T-helper 2 cell treated with Interferon-gamma antibody and Interleukin-4, amounts not matched to agents 5 μg/mL and 100 μg/mL, for 36 hours (primary cell): ENCODE results near the gene MIEF1.
"Not testable (repeated sequence)": the region's sequence is repeated elsewhere in the genome, so short reads cannot be mapped to it uniquely, and the experiment has no call there.

ENCODE experiments used
- DNase-seq: peaks from one replicate; pipeline ENCODE4 v3.0.0; 2021; ENCODE audit warnings: low spot score
- H3K27ac Mint-ChIP-seq: one replicate; pipeline ENCODE4 v1.8.0; 2021; ENCODE audit warnings: mild to moderate bottlenecking, mixed read lengths
- H3K27me3 Mint-ChIP-seq: one replicate; pipeline ENCODE4 v1.8.0; 2021; ENCODE audit warnings: low read depth, mixed read lengths
- H3K36me3 Mint-ChIP-seq: one replicate; pipeline ENCODE4 v1.8.0; 2021; ENCODE audit warnings: low read depth, mixed read lengths
- H3K4me1 Mint-ChIP-seq: one replicate; pipeline ENCODE4 v1.8.0; 2021; ENCODE audit warnings: low read depth, mixed read lengths
- H3K4me3 Mint-ChIP-seq: one replicate; pipeline ENCODE4 v1.8.0; 2022; ENCODE audit warnings: mild to moderate bottlenecking, moderate library complexity, mixed read lengths
- H3K9me3 Mint-ChIP-seq: one replicate; pipeline ENCODE4 v1.8.0; 2021; ENCODE audit warnings: mixed read lengths

MIEF1 gene

DNA sequence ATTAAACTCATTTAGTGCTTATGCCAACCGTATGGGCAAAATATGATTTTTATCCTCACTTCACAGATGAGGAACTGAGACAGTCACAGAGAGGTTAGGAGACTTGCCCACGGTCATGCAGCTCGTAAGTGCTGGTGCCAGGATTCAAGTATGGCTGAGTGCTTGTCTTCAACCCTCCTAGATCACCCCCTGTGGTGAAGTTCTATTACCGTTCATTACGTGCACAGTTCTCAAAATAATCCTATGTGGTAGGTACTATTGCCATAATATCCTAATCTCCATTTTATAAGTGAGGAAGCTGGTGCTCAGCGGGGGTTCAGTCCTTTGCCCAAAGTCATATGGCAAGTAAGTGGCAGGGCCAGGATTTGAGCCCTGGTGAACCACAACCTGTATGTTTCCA is 1.5 kb downstream of the MIEF1 start:
- peak overlapping the region; percentile 99 for H3K4me3 Mint-ChIP-seq
- H3K36me3 Mint-ChIP-seq, result peaks cover 38% of the 10 kb centered on the region
- peak overlapping the region; percentile 22 for H3K27ac Mint-ChIP-seq
- H3K27me3 Mint-ChIP-seq, result no peaks in the 10 kb centered on the region
- DNase-seq, result no peak
- no peaks in the 10 kb centered on the region for H3K9me3 Mint-ChIP-seq
- H3K4me1 Mint-ChIP-seq, result peaks cover 31% of the 10 kb centered on the region

DNA sequence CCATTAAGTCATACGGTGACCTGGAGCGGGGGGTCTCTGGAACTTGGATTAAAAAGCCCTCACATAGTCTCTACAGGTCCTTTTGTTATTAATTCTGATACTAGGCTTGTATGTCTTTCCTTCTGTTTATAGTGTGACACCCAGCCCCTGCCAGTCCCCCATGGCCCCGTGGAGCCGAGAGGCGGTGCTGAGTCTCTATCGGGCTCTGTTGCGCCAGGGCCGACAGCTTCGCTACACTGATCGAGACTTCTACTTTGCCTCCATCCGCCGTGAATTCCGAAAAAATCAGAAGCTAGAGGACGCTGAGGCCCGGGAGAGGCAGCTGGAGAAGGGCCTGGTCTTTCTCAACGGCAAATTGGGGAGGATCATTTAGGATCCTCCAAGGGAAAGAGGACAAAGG is 2.0 kb downstream of the MIEF1 start:
- Mint-ChIP-seq H3K9me3 (no peaks in the 10 kb centered on the region), H3K27me3 (no peaks in the 10 kb centered on the region), H3K4me3 (peak overlapping the region; percentile 99), H3K4me1 (peaks cover 32% of the 10 kb centered on the region), H3K36me3 (peaks cover 40% of the 10 kb centered on the region), H3K27ac (no peak overlapping the region)
- no peak for DNase-seq

DNA sequence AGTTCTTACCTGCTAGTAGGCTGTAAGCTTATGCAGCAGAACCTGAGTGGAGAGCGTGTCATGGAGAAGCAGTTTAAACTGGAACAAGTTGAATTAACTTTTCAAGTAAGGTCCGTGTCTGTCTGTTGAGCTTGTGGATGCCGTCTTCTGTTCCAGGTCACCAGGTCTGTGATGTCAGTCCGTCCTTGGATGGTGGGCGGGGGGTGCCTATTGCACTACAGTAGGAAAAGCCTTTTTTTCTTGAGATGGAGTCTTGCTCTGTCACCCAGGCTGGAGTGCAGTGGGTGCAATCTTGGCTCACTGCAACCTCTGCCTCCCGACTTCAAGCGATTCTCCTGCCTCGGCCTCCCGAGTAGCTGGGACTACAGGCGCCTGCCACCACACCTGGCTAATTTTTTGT is 4.9 kb downstream of the MIEF1 start:
- peaks cover 63% of the 10 kb centered on the region for H3K36me3 Mint-ChIP-seq
- not testable (repeated sequence) for DNase-seq

DNA sequence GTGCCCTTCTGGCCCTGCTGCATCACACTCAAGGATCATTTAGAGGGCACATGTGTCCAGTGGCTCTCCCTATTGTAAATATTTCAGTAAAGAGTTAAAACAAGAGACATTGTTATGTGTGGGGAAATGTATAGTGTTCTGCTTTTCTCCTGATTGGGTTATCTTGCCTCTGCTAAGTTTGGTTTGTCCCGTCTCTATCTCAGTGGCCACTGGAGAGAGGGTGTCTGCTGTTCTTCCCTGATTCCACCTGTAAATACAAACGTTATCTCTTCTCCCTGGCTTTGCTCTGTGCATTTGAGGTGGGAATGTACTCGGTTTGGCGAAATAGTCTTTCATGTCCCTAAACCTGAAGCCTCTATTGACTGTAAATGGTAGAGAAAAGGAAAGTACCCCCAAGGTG is 6.3 kb downstream of the MIEF1 start:
- no peak overlapping the region for H3K4me3 Mint-ChIP-seq
- H3K27ac Mint-ChIP-seq, result no peak overlapping the region
- peaks cover 31% of the 10 kb centered on the region for H3K4me1 Mint-ChIP-seq
- DNase-seq, result no peak
- no peaks in the 10 kb centered on the region for H3K9me3 Mint-ChIP-seq
- peaks cover 69% of the 10 kb centered on the region for H3K36me3 Mint-ChIP-seq
- H3K27me3 Mint-ChIP-seq, result no peaks in the 10 kb centered on the region

More for the DNA sequence above, 4.9 kb downstream of the MIEF1 start:
- not testable (repeated sequence) for H3K4me3 Mint-ChIP-seq, H3K9me3 Mint-ChIP-seq, H3K27ac Mint-ChIP-seq, H3K27me3 Mint-ChIP-seq
- H3K4me1 Mint-ChIP-seq, result peaks cover 35% of the 10 kb centered on the region

DNA sequence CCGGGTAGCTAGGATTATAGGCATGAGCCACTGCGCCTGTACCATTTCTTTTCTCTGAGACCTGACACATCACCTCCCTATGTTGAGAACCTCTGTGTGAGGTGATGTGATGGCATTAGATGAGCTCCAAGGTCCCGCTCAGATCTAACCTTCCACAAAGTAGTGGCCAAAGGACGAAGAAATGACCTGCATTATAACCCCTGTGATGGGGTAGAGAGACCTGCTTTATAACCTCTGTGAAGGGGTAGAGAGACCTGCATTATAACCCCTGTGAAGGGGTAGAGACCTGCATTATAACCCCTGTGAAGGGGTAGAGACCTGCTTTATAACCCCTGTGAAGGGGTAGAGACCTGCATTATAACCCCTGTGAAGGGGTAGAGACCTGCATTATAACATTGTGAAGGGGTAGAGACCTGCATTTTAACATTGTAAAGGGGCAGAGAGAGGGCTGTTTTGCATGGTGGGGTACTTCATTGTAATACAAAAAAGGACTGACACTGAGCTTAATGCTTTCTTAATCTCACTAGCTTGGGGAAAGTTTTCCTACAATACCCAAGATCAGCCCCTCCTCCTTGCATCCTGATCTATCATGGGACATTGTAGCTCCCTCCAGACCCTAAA is 8.5 kb downstream of the MIEF1 start:
- Mint-ChIP-seq H3K9me3 (no peaks in the 10 kb centered on the region), H3K27me3 (no peaks in the 10 kb centered on the region), H3K4me1 (peaks cover 27% of the 10 kb centered on the region), H3K27ac (no peak overlapping the region), H3K36me3 (peaks cover 71% of the 10 kb centered on the region), H3K4me3 (no peak overlapping the region)
- DNase-seq, result no peak

DNA sequence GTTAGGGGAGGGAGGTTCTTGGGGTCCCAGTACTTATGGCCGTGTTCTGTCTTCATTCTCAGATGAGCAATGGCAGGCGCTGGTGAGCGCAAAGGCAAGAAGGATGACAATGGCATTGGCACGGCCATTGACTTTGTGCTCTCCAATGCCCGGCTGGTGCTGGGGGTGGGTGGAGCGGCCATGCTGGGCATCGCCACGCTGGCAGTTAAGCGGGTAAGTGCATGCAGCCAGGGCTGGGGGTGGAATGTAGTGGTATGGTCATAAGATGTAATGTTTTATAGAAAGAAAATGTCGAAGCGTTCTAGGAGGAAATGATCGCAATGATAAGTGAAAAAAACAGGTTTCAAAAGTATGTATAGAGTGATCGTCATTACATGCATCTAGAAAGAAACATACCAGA is 9.1 kb downstream of the MIEF1 start:
- Mint-ChIP-seq H3K9me3 (no peaks in the 10 kb centered on the region), H3K27me3 (no peaks in the 10 kb centered on the region), H3K4me1 (peaks cover 28% of the 10 kb centered on the region), H3K27ac (no peak overlapping the region), H3K36me3 (peaks cover 71% of the 10 kb centered on the region), H3K4me3 (no peak overlapping the region)
- DNase-seq, result no peak

DNA sequence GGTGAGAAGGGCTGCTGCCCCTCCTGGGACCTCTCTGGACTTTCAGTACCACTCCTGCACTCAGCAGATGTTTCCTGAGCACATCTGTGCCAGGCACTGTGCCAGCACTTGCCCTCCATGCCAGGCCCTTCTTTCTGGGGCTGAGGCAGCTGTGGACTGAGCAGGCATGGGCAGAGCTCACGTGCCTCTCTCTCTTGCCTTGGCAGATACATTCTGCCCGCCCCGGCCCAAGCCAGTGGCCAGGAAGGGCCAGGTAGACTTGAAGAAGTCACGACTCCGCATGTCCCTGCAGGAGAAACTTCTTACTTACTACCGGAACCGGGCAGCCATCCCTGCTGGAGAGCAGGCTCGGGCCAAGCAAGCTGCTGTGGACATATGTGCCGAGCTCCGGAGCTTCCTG is 9.9 kb downstream of the MIEF1 start:
- H3K4me3 Mint-ChIP-seq, result no peak overlapping the region
- H3K36me3 Mint-ChIP-seq, result peaks cover 63% of the 10 kb centered on the region
- H3K9me3 Mint-ChIP-seq, result no peaks in the 10 kb centered on the region
- DNase-seq, result no peak
- H3K4me1 Mint-ChIP-seq, result peaks cover 23% of the 10 kb centered on the region
- no peaks in the 10 kb centered on the region for H3K27me3 Mint-ChIP-seq
- H3K27ac Mint-ChIP-seq, result no peak overlapping the region

DNA sequence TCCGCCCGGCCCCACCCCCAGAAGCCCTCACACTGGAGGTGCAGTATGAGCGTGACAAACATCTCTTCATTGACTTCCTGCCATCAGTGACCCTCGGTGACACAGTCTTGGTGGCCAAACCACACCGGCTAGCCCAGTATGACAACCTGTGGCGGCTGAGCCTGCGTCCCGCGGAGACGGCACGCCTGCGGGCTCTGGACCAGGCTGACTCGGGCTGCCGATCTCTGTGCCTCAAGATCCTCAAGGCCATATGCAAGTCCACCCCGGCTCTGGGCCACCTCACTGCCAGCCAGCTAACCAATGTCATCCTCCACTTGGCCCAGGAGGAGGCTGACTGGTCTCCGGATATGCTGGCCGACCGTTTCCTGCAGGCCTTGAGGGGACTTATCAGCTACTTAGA is 11.7 kb downstream of the MIEF1 start:
- no peak overlapping the region for H3K27ac Mint-ChIP-seq
- DNase-seq, result no peak
- H3K4me3 Mint-ChIP-seq, result no peak overlapping the region
- no peaks in the 10 kb centered on the region for H3K9me3 Mint-ChIP-seq
- H3K36me3 Mint-ChIP-seq, result peaks cover 56% of the 10 kb centered on the region
- H3K27me3 Mint-ChIP-seq, result no peaks in the 10 kb centered on the region
- peaks cover 24% of the 10 kb centered on the region for H3K4me1 Mint-ChIP-seq

DNA sequence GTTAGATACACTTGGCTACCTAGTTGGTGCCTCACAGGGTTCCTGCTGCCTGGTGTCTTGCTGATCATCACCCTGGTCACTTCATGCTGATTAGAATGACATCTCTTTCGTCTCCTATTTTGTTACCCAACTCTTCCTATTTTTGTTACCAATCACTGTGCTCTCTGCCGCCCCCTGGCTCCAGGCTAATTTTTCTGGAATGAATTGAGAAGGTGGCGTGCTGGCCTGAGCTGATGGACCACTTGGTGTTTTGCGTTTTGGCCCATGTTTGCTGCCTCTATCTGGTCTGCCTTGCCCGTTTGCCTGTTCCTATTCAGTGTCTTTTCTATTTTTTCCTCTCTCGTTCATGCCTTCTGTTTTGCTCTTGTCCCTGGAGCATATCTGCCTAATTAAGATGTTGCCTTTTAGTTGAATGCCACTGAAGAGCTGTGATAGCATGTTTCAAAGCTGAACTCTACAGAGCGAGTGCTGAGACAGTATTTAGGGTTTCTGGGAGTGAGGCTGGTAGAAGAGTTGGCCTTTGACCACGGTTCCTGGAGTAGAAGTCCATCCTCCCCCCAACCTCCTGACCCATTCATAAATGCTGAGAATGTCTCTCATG is 12.4 kb downstream of the MIEF1 start:
- peaks cover 26% of the 10 kb centered on the region for H3K4me1 Mint-ChIP-seq
- H3K27ac Mint-ChIP-seq, result peak overlapping the region; percentile 3
- H3K36me3 Mint-ChIP-seq, result peaks cover 53% of the 10 kb centered on the region
- H3K9me3 Mint-ChIP-seq, result no peaks in the 10 kb centered on the region
- DNase-seq, result no peak
- H3K27me3 Mint-ChIP-seq, result no peaks in the 10 kb centered on the region
- no peak overlapping the region for H3K4me3 Mint-ChIP-seq

DNA sequence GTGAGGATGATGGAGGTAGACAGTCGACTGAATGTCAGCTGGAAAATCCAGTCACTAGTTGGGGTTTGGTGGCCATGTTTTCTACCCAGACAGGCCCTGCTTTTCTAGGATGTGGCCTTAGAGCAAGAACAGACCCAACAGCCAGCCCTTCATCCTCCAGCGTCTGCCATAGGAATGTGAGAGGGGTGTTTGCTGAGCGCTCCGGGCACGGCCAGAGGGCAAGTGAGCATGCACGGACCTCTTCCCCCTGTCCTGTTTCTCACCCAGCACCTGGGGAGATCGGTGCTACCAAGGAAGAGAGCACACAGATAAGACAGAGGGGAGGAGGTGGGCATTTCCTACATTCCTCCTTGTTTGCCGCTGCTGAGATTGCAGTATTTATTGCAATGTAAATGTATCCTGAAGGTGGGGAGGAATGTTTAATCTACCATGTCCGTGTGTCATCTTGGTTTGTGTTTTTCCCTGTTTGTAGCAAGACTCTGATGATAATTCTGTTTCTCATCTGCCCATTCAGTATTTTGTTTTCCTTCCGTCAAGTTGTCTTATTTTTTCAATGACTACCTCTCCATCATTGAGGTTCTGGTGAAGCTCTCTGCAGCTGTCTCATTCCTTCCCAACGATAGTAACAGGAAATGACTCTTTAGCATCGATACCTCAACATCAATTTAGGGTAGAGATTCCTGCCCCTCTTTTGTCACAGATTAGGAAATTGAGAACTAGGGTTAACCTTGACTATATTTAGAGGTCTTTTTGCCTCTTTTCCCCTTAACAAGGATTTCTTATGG is 13.4 kb downstream of the MIEF1 start:
- no peak overlapping the region for H3K27ac Mint-ChIP-seq
- peaks cover 3% of the 10 kb centered on the region for H3K27me3 Mint-ChIP-seq
- H3K4me1 Mint-ChIP-seq, result peaks cover 24% of the 10 kb centered on the region
- no peaks in the 10 kb centered on the region for H3K9me3 Mint-ChIP-seq
- peaks cover 50% of the 10 kb centered on the region for H3K36me3 Mint-ChIP-seq
- DNase-seq, result no peak
- H3K4me3 Mint-ChIP-seq, result no peak overlapping the region

DNA sequence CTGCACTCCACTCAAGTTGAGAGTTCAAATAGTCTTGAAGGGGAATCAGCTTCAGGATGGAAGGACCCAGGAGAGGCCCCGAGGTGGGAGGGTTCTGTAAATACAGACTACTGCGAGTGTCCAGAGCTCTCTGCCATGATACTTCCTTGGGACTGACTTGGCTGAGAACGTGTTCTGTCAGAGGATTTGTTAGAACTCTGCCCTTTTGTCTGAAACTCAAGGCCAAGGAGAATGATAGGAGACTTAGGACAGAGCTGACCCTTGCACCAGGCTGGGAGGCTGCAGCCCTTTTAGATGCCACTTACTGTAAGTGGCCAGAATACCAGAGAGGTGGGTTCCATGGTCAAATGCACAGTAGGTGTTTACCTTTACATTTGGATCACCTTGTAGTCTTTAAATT is 15.4 kb downstream of the MIEF1 start:
- Mint-ChIP-seq H3K4me3 (no peak overlapping the region), H3K4me1 (peaks cover 33% of the 10 kb centered on the region), H3K27me3 (peaks cover 3% of the 10 kb centered on the region), H3K27ac (no peak overlapping the region), H3K9me3 (no peaks in the 10 kb centered on the region), H3K36me3 (peaks cover 56% of the 10 kb centered on the region)
- no peak for DNase-seq

DNA sequence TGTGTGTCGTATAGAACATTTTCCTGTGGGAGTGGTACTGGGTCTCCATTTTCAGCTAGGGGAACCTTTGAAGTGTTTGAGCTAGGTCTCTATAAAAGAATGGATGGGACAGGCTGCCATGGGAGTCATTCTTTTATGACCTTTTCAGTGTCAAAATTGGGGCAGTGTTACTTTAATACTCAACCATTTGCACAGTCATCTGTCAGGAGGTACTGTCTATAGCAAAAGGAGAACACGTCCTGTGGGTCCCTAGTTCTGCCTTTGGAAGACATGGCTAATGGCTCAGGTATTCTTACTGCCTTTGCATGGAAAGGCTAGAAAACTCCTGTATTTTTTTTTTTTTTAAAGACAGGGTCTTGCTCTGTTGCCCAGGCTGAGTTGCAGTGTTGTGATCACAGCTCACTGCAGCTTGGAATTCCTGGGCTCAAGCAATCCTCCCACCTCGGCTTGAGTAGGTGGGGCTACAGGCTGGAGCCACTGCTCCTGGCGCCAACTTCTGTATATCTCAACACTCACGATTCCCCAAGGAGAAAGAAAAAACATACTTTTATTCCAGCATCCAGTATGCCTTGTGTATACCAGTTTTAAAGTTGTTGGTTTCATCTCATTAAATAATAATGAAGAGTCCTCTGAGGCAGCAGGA is 16.2 kb downstream of the MIEF1 start:
- no peaks in the 10 kb centered on the region for H3K9me3 Mint-ChIP-seq
- H3K4me1 Mint-ChIP-seq, result peaks cover 41% of the 10 kb centered on the region
- peak overlapping the region; percentile 98 for H3K27ac Mint-ChIP-seq
- peaks cover 58% of the 10 kb centered on the region for H3K36me3 Mint-ChIP-seq
- H3K4me3 Mint-ChIP-seq, result peak overlapping the region; percentile 93
- no peak for DNase-seq
- peaks cover 3% of the 10 kb centered on the region for H3K27me3 Mint-ChIP-seq

DNA sequence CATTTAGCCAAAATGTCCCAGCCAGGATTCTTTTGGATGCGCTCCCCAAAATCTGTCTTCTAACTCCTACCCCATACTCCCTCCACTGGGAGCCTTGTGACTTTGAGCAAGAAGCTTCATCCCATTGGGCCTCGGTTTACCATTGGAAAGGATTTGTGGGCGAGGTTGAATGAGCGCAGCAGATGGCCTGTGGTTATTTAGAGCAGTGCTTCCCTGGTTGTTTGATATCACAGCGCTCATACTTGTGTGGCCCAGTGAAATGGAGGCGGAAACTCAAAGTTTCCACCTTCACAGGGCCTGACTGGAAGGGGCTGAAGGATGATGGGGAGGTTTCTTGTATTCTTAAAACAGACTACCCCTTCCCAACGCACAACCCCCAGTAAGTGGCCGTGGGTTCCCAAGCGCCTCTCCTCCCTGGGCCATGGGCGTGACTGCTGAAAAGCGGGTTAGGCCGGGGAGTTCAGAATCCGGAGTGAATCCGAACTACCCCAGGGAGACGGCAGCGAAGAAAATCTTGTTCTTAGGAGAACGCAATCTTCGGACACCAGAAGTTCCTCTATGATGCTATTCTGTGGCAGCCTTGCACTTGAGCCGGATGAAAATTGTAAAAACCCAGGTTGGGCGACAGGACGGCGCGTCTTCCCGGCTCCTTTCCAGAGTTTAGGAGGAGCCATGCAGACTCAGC is 17.0 kb downstream of the MIEF1 start:
- Mint-ChIP-seq H3K9me3 (no peaks in the 10 kb centered on the region), H3K36me3 (peaks cover 56% of the 10 kb centered on the region), H3K27me3 (peaks cover 3% of the 10 kb centered on the region), H3K4me1 (peaks cover 43% of the 10 kb centered on the region), H3K27ac (peak overlapping the region; percentile 98), H3K4me3 (peak overlapping the region; percentile 93)
- no peak for DNase-seq
